GM19240 (cell line): ENCODE measurements around the gene CACNA2D1.

Experiments used
- DNase-seq: peaks from one replicate; pipeline ENCODE4 v3.0.0; 2011; ENCODE audit warnings: low spot score; ENCODE audit not compliant: insufficient read length

CACNA2D1 gene

DNA sequence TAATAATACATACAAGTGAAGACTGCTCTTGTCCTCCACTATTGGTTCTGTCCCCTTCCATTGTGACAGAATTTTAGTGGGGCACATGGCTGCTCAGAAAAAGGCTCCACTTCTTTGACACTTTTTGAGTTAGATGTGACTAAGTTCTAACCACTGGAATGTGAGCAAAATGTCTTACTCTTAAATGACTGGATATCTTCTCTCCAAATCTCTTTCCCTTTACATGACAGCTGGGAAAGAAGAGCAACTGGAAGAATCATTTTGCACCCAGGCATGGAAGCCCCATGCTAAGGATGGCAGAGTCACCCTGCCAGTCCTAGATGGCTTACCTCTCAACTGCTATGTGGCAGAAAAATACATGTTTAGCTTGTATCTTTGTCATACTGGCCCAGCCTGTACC lies 97.7 kb downstream of the CACNA2D1 start:
- DNase-seq, result no peak

DNA sequence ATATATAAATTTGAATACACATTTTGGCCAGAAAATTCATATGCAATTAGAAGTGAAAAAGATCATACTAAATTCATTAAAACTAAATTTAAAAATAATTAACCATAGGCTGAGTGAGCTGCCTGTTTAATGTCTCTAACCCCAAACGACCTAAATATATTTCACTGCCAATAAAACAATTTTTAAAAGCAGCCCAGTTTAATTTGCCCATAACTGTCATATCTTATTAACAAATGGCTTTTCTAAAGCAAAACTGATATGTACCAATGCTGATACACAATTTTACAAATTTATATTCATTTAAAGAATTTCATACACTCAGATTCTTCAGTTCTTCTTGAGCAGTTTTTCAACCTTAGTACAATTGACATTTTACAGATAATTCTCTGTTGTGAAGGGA lies 99.9 kb downstream of the CACNA2D1 start:
- DNase-seq, result no peak

DNA sequence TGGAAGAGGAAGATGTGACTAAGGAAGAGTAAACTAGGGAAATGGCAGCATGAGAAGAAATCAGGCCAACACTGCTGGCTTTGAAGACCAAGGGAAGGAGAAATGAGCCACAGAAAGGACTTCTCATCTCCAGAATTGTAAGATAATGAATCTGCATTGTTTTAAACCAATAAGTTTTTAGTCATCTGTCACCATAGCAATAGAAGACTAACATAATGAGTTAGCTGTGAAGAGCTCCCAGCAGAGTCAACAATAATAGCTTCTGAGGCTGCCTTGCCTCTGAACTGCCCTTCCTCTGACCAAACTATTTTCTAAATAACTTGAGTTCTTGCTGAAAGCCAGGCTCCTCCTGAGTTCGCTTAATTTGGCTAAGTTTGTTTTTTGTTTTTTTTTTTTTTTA lies 103.6 kb downstream of the CACNA2D1 start:
- no peak for DNase-seq

- DNase-seq, result no peak
Measured at GRCh38 chr7:82335927-82336326, 107.7 kb downstream of the CACNA2D1 start.

DNA sequence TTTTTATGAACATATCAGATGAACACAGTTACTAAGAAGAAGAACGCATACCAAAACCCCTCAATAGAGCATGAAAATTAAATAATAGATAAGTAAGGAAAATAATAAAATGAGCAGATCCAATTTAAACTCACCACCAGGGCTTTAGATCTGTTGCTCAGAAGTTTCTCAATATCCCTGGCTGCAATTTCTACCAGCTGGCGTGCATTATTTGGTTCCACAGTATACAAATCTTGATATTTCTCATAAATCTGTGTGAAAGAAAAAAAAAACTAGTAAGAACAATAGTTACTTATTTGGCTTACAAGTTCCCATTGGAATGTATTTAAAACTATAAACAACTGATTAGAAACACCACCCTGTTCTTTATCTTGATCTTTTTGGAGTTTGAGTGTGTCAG lies 108.6 kb downstream of the CACNA2D1 start:
- no peak for DNase-seq

- DNase-seq, result no peak
Measured at GRCh38 chr7:82331234-82331633, 112.3 kb downstream of the CACNA2D1 start.

DNA sequence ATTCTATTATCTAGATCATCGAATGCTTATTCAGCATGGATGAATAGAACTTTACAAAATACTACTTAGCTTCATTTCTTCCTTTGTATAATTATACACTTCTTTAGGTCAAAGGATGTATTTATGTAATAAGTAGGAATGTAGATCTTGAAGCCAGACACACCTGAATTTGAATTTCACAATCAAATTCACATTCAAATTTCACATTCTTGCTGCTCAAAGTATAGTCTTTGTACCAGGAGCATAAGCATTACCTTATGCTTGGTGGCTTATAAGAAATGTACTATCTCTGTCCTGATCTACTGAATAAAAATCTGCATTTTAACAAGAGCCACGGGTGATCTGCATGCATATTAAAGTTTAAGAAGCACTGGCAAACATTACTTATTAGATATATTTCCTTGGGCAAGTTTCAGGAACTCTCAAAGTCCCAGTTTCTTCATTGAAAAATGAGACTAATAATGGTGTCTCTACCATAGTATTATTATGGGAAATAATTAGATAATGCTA lies 112.8 kb downstream of the CACNA2D1 start:
- DNase-seq, result no peak

DNA sequence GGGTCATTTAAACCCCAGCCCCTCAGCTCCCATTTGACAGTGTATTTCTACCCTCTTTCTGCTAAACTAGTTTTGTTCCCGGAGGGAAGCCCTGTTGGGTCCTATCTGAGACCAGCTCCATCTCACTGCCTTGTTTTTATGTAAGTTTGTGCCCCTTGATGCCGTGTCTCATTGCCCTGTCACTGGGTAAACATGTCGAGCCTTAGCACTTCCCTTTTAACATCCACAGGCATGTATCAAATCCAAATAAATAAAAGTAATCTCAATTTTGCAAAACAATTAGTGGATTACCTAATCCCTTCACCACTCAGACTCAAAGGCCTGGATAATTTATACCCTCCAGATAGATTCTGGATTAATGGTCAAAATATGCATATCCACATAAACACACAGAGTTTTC lies 115.7 kb downstream of the CACNA2D1 start:
- no peak for DNase-seq

DNA sequence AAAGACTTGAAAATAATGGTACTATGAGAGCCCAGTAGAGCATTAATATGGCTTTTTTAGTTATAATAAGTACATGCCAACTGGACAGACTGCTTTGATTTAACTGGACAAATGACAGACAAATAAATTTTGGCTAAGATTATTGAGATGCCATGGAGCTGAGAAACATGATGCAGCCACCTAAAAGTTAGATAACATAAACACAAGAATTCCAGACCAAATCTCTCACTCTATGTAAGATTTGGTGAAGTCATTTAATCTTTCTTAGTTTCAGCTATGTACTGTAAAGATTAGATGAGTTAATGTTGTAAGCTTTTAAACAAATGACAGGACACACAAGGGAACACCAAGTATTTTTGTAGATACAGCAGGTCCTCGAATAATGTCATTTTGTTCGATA lies 118.2 kb downstream of the CACNA2D1 start:
- no peak for DNase-seq

GRCh38 chr7:82323806-82324205 lies 119.8 kb downstream of the CACNA2D1 start:
- DNase-seq, result no peak

DNA sequence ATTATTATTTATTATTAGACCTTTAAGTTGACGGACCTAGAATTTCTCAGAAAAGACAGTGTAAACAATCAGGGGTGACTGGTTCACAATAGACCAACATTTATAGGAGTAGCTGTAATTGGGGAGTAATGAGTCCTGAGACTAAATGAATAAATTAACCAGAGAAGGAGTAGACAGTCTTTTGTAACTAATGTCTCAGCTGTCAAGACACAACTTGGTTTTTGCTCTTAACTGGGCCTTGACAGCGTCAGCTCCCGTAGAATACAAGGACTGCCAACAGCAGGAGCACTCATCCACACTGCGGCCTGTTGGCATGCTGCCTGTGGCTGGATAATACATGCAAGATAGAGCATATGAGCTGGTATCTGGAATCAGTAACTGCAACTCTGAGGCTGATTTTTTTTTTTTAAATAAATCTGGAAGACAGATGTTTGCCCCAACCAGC lies 123.9 kb downstream of the CACNA2D1 start:
- no peak for DNase-seq

GRCh38 chr7:82318786-82319185 lies 124.8 kb downstream of the CACNA2D1 start:
- DNase-seq, result no peak

DNA sequence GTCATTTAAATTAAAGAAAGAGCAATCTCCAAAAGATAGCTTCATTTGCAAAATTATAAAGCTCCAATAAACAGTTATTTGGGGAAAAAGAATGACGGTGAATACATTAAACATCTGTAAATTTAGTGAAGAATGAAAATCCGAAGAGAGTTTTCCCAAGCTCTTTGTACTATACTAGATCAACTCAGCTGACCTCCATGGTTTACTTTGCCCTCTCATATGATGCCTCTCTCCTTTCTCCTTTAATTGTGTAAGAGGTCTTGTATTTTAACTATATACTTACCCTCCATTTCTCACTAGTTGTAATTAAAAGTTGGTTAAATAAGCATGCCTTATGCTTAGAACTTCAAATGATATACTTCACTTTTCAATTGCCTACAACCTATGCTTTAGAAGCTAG lies 125.8 kb downstream of the CACNA2D1 start:
- no peak for DNase-seq

- no peak for DNase-seq
Measured at GRCh38 chr7:82317257-82317721, 126.3 kb downstream of the CACNA2D1 start.

DNA sequence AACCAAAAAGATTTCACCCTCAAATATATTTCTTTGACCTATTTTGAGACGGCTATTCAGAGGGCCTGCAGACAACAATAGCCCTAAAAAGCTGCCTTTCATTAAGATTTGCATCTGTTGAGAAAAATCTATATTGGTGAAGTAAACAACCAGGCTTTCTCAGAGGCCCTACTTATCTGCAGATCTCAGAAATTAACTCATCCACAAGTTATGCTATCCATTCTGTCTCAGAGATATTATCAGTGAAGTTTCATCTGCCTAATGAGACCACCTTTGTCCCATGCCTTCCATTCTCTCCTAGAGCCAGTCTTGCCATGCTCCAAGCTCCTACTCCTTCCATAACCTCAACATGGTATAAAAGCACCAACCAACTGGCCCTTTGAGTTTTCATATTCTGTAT lies 130.3 kb downstream of the CACNA2D1 start:
- DNase-seq, result no peak

GRCh38 chr7:82312646-82313045 lies 130.9 kb downstream of the CACNA2D1 start:
- no peak for DNase-seq

DNA sequence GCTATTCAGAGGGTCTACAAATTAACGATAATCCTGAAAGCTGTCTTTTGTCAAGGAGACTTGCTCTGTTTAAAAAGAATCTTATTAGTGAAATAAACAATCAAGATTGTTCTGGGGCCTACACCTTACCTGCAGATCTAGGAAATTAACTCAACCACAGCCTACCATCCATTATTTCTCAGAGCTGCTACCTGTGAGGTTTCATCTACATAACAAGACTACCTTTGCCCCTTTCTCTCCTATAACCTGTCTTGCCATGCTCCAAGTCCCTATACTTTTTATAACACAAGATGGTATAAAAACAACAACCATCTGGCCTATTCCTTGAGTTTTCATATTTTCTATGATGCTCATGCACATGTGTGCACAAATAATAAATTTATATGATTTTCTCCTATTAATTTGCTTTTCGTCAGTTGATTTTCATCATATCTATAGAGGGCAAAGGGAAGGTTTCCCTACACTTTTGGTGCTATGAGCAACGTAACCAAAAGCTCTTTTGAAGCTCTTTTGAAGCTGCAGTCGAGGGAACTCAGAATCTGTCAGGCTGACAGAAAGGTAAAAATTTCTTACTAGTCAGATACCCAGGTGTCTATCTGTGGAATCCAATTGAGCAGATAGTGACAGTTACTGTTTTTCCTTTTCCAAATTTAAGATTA lies 138.1 kb downstream of the CACNA2D1 start:
- no peak for DNase-seq

- DNase-seq, result no peak
Measured at GRCh38 chr7:82294865-82295264, 148.7 kb downstream of the CACNA2D1 start.

DNA sequence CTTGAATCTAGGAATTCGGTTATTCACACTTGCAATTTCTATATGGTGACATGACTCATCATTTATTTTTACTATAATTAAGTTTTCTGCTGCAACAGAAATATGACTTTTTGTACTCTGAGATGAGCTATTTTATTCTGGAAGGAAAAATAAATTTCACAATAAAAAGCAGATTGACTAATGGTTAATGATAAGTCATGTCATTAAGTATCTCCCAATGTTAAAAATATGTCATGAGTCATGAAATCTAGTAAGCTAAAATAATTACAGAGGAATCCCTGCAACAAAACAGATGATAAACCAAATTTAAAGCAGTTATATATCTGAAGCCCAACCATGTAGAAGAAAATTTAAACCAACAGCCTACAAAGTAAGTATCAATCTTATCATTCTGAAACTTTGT lies 149.2 kb downstream of the CACNA2D1 start:
- no peak for DNase-seq

GRCh38 chr7:82293467-82293866 lies 150.1 kb downstream of the CACNA2D1 start:
- no peak for DNase-seq

GRCh38 chr7:82291931-82292330 lies 151.6 kb downstream of the CACNA2D1 start:
- DNase-seq, result no peak

DNA sequence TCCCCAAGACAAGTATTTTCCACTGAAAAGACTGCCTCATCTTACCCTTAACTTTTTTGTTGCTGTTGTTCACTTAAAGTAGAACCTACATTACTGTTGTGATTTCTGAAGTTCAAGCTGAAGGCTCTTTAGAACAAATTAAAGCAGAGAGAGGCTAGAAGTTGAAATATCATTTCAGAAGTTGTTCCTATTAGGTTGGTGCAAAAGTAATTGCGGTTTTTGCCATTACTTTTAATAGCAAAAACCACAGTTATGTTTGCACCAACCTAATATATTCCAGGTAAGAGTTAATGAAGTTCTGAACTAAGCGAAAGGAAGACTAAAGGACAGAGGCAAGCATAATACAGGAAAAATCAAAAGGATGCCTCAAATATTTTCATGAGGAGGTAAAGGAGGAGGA lies 153.7 kb downstream of the CACNA2D1 start:
- DNase-seq, result no peak

DNA sequence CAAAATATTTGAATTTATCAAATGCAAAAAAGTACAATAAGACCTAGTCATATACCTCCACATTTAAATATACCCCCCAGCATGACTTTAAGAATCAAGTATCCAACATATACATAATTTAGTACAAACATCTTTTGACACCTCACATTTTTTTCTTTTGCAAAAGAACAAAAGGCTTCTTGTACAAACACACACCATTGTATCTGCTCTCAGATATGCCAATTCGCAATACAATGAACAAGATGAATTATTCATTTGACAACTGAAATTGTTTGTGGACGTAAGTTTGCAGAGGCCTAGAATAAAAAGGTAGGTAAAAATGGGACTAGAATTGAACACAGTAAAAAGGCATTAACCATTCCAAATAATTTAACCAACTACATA lies 154.4 kb downstream of the CACNA2D1 start:
- no peak for DNase-seq

DNA sequence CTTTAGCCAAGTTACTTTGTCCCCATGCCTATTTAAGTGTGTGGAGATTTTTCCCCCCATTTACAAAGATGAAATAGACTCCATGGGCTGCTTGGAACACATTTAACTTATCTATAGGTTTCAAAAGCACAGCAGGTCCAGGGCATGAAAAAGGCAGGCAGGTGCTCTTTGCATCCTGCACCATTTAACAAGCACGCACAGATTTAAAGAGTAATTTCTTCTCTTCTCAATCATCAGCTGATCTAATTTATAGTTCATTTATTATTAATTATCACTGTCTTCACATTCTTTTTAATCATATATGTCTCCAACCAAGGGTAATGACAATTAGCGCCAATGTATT lies 156.8 kb downstream of the CACNA2D1 start:
- no peak for DNase-seq
